B cell (primary cell): ENCODE results near the gene PRKCG.

Experiments
- EZH2 ChIP-seq: IDR thresholded peaks from 2 replicates; pipeline ENCODE4 v1.6.1; 2012; ENCODE audit warnings: borderline replicate concordance, low read depth, mild to moderate bottlenecking, moderate library complexity, low read length; ENCODE audit not compliant: insufficient read depth, poor library complexity, severe bottlenecking
- TF ChIP-seq, protein P1 (sequence below): fragments of 200-600 bp; IDR thresholded peaks from one replicate; pipeline ENCODE4 v1.8.0; 2022; ENCODE audit warnings: antibody characterized with exemption, mild to moderate bottlenecking

DNA sequence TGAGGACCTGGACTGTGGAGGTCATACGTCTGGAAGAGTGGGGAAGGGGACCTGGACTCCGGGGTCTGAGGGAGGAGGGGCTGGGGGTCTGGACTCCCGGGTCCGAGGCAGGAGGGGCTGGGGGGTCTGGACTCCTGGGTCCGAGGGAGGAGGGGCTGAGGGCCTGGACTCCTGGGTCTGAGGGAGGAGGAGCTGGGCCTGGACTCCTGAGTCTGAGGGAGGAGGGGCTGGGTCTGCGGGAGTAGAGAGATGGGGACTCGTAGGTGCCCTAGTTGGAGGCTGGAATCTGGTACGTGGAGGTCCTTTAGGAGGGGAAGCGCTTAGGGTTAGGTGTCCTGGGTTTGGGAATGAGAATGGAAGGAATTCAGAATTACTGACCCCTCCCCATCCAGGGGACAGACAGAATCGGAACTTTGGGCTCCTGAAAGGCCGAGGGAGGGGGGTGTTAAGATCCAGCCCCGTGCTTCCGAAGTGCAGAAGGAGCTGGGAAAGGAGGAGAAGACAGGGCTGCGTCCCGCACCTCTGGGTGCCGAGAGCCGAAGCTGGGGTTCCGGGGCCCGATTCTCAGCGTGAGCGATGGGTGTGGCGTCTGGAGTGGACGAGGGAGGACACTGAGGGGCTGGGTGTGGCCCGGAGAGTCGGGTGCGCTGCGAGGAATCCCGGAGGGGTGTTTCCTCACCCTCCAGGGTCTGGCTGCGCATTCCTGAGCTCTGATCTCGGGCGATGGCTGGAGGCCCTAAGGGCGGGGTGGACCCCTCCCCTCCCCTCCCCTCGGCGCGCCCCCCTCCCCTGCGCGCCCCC is 13.7 kb upstream of the PRKCG start:
- TF ChIP-seq, protein P1, sequence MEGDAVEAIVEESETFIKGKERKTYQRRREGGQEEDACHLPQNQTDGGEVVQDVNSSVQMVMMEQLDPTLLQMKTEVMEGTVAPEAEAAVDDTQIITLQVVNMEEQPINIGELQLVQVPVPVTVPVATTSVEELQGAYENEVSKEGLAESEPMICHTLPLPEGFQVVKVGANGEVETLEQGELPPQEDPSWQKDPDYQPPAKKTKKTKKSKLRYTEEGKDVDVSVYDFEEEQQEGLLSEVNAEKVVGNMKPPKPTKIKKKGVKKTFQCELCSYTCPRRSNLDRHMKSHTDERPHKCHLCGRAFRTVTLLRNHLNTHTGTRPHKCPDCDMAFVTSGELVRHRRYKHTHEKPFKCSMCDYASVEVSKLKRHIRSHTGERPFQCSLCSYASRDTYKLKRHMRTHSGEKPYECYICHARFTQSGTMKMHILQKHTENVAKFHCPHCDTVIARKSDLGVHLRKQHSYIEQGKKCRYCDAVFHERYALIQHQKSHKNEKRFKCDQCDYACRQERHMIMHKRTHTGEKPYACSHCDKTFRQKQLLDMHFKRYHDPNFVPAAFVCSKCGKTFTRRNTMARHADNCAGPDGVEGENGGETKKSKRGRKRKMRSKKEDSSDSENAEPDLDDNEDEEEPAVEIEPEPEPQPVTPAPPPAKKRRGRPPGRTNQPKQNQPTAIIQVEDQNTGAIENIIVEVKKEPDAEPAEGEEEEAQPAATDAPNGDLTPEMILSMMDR: no peak
- no peak for TF ChIP-seq EZH2
